ENCODE results near the gene HOOK2. TPM values are rescaled to one million over a fixed set of nuclear protein-coding genes. Genes with fewer than 3 reads are reported as not detected.
A peak's percentile ranks its signal among the peaks of the same experiment; 100 is the strongest.

The HOOK2 gene
- total and polyA plus RNA-seq, 9 of the 15 experiments (the other 6 are each of a cell fraction or from before 2014, with no cell fraction given) = 1.3 to 17.2 (median 9.9) TPM

DNA sequence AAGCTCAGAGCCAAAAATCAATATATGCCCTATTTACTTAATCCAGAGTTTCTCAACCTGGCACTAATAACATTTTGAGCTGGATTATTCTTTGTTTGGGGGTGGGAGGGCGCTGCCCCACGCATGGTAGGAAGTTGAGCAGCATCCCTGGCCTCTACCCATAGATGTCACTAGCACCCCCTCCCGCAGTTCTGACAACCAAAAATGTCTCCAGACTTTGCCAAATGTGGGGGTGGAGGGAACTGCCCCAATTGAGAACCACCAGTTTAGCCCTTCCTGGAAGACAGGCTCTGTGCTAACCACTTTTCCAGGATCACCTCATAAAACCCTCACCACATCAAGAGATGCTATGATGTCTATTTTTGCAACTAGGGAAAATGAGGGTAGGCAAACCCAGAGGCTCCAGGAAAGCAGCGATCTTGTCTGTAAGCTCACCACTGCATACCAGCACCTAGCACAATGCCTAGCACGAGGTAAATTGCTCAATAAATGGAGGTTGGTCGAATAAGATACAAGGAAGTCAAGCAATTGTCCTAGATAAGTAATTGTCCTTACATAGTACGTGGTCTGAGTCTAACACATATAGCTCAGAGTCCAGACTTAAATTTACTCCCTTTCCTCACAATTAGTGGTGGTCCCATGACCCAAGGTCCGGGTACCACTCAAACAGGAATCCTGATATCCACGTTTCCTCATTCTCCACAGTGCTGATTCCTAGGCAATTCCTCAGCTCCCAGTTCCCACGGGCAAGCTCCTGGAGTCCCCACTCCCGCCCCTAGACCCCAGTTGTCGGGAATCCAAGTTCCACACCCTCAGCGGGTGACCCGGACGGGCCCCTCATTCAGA is 41.8 kb downstream of the HOOK2 start (continued):
- TF ChIP-seq, protein P1, sequence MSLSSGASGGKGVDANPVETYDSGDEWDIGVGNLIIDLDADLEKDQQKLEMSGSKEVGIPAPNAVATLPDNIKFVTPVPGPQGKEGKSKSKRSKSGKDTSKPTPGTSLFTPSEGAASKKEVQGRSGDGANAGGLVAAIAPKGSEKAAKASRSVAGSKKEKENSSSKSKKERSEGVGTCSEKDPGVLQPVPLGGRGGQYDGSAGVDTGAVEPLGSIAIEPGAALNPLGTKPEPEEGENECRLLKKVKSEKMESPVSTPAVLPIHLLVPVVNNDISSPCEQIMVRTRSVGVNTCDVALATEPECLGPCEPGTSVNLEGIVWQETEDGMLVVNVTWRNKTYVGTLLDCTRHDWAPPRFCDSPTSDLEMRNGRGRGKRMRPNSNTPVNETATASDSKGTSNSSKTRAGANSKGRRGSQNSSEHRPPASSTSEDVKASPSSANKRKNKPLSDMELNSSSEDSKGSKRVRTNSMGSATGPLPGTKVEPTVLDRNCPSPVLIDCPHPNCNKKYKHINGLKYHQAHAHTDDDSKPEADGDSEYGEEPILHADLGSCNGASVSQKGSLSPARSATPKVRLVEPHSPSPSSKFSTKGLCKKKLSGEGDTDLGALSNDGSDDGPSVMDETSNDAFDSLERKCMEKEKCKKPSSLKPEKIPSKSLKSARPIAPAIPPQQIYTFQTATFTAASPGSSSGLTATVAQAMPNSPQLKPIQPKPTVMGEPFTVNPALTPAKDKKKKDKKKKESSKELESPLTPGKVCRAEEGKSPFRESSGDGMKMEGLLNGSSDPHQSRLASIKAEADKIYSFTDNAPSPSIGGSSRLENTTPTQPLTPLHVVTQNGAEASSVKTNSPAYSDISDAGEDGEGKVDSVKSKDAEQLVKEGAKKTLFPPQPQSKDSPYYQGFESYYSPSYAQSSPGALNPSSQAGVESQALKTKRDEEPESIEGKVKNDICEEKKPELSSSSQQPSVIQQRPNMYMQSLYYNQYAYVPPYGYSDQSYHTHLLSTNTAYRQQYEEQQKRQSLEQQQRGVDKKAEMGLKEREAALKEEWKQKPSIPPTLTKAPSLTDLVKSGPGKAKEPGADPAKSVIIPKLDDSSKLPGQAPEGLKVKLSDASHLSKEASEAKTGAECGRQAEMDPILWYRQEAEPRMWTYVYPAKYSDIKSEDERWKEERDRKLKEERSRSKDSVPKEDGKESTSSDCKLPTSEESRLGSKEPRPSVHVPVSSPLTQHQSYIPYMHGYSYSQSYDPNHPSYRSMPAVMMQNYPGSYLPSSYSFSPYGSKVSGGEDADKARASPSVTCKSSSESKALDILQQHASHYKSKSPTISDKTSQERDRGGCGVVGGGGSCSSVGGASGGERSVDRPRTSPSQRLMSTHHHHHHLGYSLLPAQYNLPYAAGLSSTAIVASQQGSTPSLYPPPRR (CRISPR knock-in tag; IDR thresholded peaks at IDR 0.05; ENCODE audit: borderline replicate concordance) = no peak
- TF ChIP-seq ZKSCAN3 (CRISPR knock-in tag; IDR thresholded peaks at IDR 0.05) = no peak
- TF ChIP-seq EP400 (IDR thresholded peaks at IDR 0.05) = peak; percentile 45
- TF ChIP-seq MBD2 (IDR thresholded peaks at IDR 0.05; ENCODE audit: borderline replicate concordance, low read depth) = no peak; the same call in 1 of the 2 replicates
- no peak for TF ChIP-seq KAT2B (IDR thresholded peaks at IDR 0.05; ENCODE audit: low read depth, low read length)
- TF ChIP-seq, protein P2, sequence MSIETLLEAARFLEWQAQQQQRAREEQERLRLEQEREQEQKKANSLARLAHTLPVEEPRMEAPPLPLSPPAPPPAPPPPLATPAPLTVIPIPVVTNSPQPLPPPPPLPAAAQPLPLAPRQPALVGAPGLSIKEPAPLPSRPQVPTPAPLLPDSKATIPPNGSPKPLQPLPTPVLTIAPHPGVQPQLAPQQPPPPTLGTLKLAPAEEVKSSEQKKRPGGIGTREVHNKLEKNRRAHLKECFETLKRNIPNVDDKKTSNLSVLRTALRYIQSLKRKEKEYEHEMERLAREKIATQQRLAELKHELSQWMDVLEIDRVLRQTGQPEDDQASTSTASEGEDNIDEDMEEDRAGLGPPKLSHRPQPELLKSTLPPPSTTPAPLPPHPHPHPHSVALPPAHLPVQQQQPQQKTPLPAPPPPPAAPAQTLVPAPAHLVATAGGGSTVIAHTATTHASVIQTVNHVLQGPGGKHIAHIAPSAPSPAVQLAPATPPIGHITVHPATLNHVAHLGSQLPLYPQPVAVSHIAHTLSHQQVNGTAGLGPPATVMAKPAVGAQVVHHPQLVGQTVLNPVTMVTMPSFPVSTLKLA (conservative IDR thresholded peaks at IDR 0.05) = peak; percentile 60 to 69; a peak in 3 of 4 replicates
- no peak for TF ChIP-seq ZC3H8 (IDR thresholded peaks at IDR 0.05)
- TF ChIP-seq CAMTA2 (CRISPR knock-in tag; conservative IDR thresholded peaks at IDR 0.05) = no peak
- TF ChIP-seq, protein P3, sequence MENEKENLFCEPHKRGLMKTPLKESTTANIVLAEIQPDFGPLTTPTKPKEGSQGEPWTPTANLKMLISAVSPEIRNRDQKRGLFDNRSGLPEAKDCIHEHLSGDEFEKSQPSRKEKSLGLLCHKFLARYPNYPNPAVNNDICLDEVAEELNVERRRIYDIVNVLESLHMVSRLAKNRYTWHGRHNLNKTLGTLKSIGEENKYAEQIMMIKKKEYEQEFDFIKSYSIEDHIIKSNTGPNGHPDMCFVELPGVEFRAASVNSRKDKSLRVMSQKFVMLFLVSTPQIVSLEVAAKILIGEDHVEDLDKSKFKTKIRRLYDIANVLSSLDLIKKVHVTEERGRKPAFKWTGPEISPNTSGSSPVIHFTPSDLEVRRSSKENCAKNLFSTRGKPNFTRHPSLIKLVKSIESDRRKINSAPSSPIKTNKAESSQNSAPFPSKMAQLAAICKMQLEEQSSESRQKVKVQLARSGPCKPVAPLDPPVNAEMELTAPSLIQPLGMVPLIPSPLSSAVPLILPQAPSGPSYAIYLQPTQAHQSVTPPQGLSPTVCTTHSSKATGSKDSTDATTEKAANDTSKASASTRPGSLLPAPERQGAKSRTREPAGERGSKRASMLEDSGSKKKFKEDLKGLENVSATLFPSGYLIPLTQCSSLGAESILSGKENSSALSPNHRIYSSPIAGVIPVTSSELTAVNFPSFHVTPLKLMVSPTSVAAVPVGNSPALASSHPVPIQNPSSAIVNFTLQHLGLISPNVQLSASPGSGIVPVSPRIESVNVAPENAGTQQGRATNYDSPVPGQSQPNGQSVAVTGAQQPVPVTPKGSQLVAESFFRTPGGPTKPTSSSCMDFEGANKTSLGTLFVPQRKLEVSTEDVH (IDR thresholded peaks at IDR 0.05; ENCODE audit: low read depth, partially characterized antibody) = no peak
- TF ChIP-seq JUN (IDR thresholded peaks at IDR 0.05; ENCODE audit: borderline replicate concordance, low read depth, low read length) = no peak
- TF ChIP-seq JUN (CRISPR knock-in tag; IDR thresholded peaks at IDR 0.05; ENCODE audit: borderline replicate concordance) = no peak
- TF ChIP-seq PRMT5 (CRISPR knock-in tag; IDR thresholded peaks at IDR 0.05) = no peak
- no peak for TF ChIP-seq CBFA2T2 (conservative IDR thresholded peaks at IDR 0.05)
- no peak for TF ChIP-seq XRCC4 (IDR thresholded peaks at IDR 0.05; ENCODE audit: extremely low read depth, insufficient read depth, insufficient read length)
- peak in 1 of 2 experiments; percentile 35; a peak in 1 of 4 replicates for TF ChIP-seq CSDE1 (IDR thresholded peaks at IDR 0.05)
- TF ChIP-seq HMG20B (CRISPR knock-in tag; IDR thresholded peaks at IDR 0.05) = no peak
